ENCODE results near the gene PCARE.
A peak's percentile ranks its signal among the peaks of the same experiment; 100 is the strongest.
"Not testable (repeated sequence)": the region's sequence is repeated elsewhere in the genome, so short reads cannot be mapped to it uniquely, and the experiment has no call there.

PCARE gene

DNA sequence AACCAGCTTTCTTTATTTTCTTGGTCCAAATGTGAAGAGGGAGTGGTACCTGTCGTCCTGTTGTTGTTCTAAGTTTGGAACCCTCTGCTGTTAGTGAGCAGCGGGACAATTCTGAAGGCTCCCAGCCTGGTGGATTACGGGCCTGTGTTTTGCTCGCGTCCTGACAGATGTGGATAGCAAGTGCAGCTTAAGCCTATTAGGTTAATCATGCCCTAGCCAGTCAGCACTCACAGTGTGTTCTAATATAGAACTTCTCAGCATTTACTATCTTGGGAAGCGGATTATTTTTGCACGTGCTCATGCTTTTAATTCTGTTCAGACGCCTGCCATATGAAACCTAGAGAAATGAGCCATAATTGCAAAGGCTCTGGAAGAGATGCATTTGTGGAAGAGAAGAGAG, at the start of gene PCARE:
TSS of gene PCARE (minus strand) at position 113 of the 400 bp plus-strand sequence. CDS start 262 bp downstream, outside the sequence.
- DNase-seq (ENCODE audit: low read depth): no peak

GRCh38 chr2:29123617-29124349, 49.5 kb upstream of the PCARE start:
- no peak for DNase-seq (ENCODE audit: low read depth)

DNA sequence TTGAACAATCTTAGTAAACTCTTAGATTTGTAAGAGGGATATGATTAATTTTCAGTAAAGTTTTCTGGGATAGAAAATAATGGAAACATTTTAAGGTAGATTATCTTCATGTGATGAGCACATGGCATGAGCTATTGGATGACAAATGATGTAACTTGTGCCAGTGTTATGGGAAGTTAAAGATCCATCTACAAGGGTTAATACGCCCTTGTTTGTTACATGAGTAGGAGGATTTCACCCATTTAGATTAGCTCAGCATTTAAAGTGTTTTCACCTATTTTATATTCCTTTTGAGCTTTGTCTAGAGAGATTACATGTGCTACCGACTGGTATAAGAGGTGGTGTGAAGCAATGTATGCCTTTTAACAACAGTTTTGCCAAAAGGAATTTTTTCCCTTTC, 46.5 kb upstream of the PCARE start:
- DNase-seq (ENCODE audit: low read depth): no peak

DNA sequence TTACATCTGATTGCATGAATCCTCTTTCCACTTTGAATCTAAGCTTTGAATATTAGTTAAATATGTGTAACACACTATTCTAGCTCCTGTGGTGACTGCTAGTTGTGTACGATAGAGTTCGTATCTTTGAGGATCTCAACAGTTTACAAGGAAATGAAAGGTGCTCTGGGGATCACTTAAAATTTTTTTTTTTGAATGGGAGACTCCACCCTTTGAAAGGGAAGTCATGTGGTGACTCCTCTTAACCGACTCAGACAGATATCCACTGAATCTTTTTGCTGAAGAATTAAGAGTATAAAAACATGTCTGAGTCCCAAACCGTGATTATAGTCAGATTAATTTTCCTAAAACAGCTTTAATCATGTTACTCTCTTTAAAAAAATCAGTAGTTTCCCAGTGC, 44.9 kb upstream of the PCARE start:
- DNase-seq (ENCODE audit: low read depth): no peak

- DNase-seq (ENCODE audit: low read depth): no peak
Observed at GRCh38 chr2:29117636-29118303, 43.4 kb upstream of the PCARE start.

GRCh38 chr2:29115797-29116781, 41.8 kb upstream of the PCARE start:
- DNase-seq (ENCODE audit: low read depth): peak; percentile 44

DNA sequence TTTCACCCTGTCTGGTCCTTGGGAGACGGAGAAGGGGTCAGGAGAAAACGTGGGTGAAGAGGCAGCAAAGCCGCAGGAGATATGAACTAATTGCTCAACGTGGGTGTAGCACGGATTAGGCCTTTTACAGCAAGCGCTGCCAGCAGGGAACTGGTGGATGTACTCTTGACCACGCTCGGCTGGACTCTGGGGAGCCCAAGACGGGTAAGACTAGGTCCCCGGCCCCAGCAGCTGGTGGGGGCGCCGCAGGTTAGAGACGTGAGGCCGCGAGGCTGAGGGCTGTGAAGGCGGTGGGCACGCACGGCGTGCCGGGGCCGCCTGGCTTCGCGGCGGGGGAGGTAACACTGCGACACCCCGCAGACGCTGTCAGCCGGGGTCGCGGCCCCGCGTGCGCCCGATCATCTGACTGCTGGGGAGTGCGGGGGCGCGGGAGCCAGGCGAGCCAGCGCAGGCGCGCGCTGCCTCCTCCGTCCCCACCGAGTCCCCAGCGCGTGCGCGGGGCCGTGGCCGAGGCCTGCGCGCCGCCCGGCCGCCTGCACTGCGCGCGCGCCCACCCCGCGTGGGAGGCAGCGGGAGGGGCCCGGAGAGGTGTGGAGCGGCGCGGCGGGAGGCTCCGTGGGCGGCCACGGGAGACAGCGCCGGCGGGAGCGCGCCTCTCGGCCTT, 40.8 kb upstream of the PCARE start, which contains the start of gene CLIP4:
TSS of gene CLIP4 (plus strand) at position 470 of the 664 bp plus-strand sequence. CDS start 5,974 bp downstream, outside the sequence.
- peak; percentile 73 for DNase-seq (ENCODE audit: low read depth)

DNA sequence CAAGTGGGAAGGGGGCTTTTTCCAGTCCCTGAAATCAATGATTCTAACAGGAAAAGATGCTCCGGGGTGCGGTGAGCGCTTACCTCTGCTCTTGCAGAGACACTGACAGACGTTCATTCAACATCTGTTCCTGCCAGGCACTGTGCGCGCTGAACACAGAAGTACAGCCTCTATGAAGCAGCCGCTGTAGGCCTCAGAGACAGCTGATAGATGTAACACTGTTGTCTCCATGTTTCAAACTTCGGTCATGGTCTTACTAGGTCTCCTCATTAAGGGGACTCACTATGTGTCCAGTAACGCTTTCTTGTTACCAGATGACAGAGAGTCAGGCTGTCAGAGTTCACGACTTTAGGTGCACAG, 40.2 kb upstream of the PCARE start:
- DNase-seq (ENCODE audit: low read depth): no peak

GRCh38 chr2:29113891-29114321, 39.6 kb upstream of the PCARE start:
- no peak for DNase-seq (ENCODE audit: low read depth)

DNA sequence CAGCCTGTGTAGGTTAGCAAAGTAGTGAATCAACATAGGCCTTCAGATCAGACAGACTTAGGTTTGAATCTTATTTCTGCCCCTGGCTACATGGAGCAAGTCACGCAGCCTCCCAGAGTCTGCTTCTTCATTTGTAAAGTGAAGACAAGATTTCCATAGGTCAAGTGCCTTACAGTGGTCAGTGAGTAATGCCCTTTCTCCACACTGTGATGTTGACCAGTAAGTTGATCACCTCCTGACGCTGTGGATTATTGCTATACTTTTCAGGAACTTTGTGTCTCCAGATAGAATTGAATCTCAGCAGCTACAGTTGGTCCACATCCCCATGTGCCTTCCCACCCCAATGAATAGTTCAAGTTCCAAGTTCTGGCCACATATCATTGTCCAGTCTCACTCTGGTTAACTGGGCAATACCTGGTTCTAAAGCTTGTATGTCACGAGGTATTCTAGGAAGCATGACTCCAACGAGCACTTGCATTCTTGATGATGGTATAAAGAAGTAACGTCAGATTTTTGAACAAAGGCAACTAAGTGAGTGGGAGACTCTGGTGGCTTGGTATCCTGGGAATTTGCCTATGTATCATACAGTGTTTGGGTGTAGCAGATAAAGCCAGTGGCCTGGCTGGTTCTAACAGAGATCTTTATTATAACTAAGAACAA, 38.8 kb upstream of the PCARE start:
- DNase-seq (ENCODE audit: low read depth): no peak

DNA sequence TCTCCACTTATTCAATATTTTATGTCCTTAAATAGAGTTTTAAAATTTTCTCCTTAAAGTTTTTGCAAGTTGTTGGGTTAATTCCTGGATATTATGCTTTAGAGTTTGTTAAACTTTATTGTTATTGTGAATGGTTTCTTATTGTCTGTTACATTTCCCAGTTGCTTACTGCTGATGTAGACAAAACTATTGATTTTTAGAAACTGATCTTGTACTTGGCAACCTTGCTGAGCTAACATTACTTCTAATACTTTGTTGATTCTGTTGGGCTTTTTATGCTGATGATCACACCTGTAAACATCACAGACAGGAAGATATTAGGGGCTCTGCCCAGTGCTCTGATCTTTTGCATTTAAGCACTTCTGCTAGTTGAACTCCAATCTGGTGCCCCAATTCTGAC, 38.1 kb upstream of the PCARE start:
- DNase-seq (ENCODE audit: low read depth): no peak

- no peak for DNase-seq (ENCODE audit: low read depth)
Observed at GRCh38 chr2:29110916-29111535, 36.7 kb upstream of the PCARE start.

GRCh38 chr2:29109246-29109645, 34.9 kb upstream of the PCARE start:
- DNase-seq (ENCODE audit: low read depth): no peak

GRCh38 chr2:29108225-29108624, 33.9 kb upstream of the PCARE start:
- DNase-seq (ENCODE audit: low read depth): no peak

- DNase-seq (ENCODE audit: low read depth): not testable (repeated sequence)
Observed at GRCh38 chr2:29107547-29107946, 33.2 kb upstream of the PCARE start.

DNA sequence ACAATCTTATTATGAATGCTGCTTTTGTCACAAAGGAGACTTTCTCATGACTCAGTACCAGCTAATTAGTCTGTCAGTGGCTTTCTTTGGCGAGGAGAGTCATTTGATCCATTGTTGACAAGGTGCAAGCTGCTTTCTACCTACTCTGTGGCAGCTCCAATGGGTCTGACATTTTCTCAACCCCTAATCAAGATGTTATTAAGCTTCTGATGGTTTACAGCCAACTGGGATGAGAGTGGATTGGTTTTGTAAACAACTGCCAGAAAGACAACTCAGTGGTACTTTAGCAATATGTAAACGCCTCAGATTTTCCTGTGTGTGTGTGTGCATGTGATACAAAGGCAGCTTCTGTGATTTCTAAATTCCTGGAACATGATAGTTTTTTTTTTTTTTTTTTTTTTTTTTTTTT, 32.7 kb upstream of the PCARE start:
- DNase-seq (ENCODE audit: low read depth): no peak

GRCh38 chr2:29106256-29106655, 31.9 kb upstream of the PCARE start:
- no peak for DNase-seq (ENCODE audit: low read depth)

- no peak for DNase-seq (ENCODE audit: low read depth)
Observed at GRCh38 chr2:29105375-29105774, 31.1 kb upstream of the PCARE start.

GRCh38 chr2:29104688-29105087, 30.4 kb upstream of the PCARE start:
- no peak for DNase-seq (ENCODE audit: low read depth)

- no peak for DNase-seq (ENCODE audit: low read depth)
Observed at GRCh38 chr2:29100564-29100963, 26.2 kb upstream of the PCARE start.

GRCh38 chr2:29097569-29097968, 23.2 kb upstream of the PCARE start:
- no peak for DNase-seq (ENCODE audit: low read depth)

Data from activated T-cell treated with anti-CD3 and anti-CD28 coated beads for 48 hours (primary cell).